Adipocyte (in vitro differentiated cells): Measurements from ENCODE around the gene DDX54.

Experiments
- DNase-seq: peaks from one replicate; pipeline ENCODE4 v3.0.0-alpha.2; 2015; ENCODE audit warnings: low read depth
- H3K27me3 ChIP-seq: replicated peaks from 2 replicates; pipeline ENCODE4 v1.7.0; 2013; ENCODE audit warnings: mild to moderate bottlenecking, low read length, moderate library complexity; ENCODE audit not compliant: control insufficient read depth, insufficient read depth
- H3K36me3 ChIP-seq: 2 replicates; pipeline ENCODE4 v1.7.0; 2013; ENCODE audit warnings: low read length, mild to moderate bottlenecking, moderate library complexity; ENCODE audit not compliant: control insufficient read depth, insufficient read depth, severe bottlenecking
- H3K4me1 ChIP-seq: 2 replicates; pipeline ENCODE4 v1.7.0; 2013; ENCODE audit warnings: mild to moderate bottlenecking, low read length, moderate library complexity; ENCODE audit not compliant: control insufficient read depth, insufficient read depth
- H3K4me3 ChIP-seq: 2 replicates; pipeline ENCODE4 v1.7.0; 2013; ENCODE audit warnings: mild to moderate bottlenecking, low read length, moderate library complexity
- H3K9ac ChIP-seq: 2 replicates; pipeline ENCODE4 v1.7.0; 2013; ENCODE audit warnings: mild to moderate bottlenecking, low read length, moderate library complexity
- H3K9me3 ChIP-seq: 2 replicates; pipeline ENCODE4 v1.7.0; 2013; ENCODE audit warnings: mild to moderate bottlenecking, low read length, moderate library complexity; ENCODE audit not compliant: control insufficient read depth

The DDX54 gene

GRCh38 chr12:113184098-113184899 is 979 bp downstream of the DDX54 start:
- DNase-seq, result no peak
- no peaks in the 10 kb centered on the region for H3K27me3 ChIP-seq
- no peaks in the 10 kb centered on the region for H3K9me3 ChIP-seq
- H3K9ac ChIP-seq, result peak overlapping the region; percentile 99
- peak overlapping the region; percentile 96 for H3K4me3 ChIP-seq
- peaks cover 13% of the 10 kb centered on the region for H3K36me3 ChIP-seq
- H3K4me1 ChIP-seq, result peaks cover 16% of the 10 kb centered on the region

GRCh38 chr12:113183030-113183589 is 2.2 kb downstream of the DDX54 start:
- peaks cover 16% of the 10 kb centered on the region for H3K4me1 ChIP-seq
- no peak overlapping the region for H3K9ac ChIP-seq
- H3K4me3 ChIP-seq, result no peak overlapping the region
- no peaks in the 10 kb centered on the region for H3K9me3 ChIP-seq
- peaks cover 25% of the 10 kb centered on the region for H3K36me3 ChIP-seq
- no peak for DNase-seq
- H3K27me3 ChIP-seq, result no peaks in the 10 kb centered on the region

DNA sequence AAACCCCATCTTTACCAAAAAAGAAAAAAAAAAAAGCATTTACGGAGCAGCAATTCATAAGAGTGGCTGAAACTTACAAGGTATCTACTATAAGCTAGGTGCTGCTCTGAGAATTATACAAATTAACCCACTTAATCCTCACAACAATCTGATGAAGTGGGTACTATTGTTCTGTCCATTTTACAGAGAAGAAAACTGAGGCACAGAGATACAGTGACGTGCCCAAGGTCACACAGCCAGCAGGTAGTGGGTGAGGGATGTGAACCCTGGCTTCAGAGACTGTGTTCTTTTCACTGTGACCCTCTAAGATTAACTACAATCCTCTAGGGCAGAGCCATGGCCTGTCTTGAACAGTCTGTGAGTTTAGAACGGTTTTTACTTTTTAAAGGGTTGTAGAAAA is 3.3 kb downstream of the DDX54 start:
- no peak overlapping the region for H3K9ac ChIP-seq
- H3K27me3 ChIP-seq, result no peaks in the 10 kb centered on the region
- DNase-seq, result no peak
- peaks cover 37% of the 10 kb centered on the region for H3K36me3 ChIP-seq
- peaks cover 6% of the 10 kb centered on the region for H3K9me3 ChIP-seq
- H3K4me1 ChIP-seq, result peaks cover 16% of the 10 kb centered on the region
- H3K4me3 ChIP-seq, result no peak overlapping the region

DNA sequence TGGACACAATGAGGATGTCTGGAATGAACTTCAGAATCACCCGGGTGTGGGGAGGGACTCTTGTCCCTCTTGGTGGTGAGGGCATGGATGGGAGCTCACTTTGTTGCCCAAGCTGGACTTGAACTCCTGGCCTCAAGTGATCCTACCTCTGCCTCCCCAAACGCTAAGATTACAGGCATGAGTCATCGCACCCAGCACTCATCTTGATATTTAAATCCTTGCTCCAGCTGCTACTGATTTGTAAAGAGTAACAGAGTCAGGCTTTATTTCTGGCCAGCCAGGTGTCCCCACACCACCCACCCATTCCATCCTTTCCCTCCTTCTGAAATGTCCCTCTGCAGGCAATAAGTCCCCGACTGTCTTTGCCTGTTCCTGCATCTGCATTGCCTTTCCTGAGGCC is 4.9 kb downstream of the DDX54 start:
- H3K9me3 ChIP-seq, result peaks cover 8% of the 10 kb centered on the region
- H3K4me3 ChIP-seq, result no peak overlapping the region
- peaks cover 48% of the 10 kb centered on the region for H3K36me3 ChIP-seq
- DNase-seq, result no peak
- no peak overlapping the region for H3K9ac ChIP-seq
- H3K4me1 ChIP-seq, result peaks cover 6% of the 10 kb centered on the region
- H3K27me3 ChIP-seq, result no peaks in the 10 kb centered on the region

GRCh38 chr12:113179023-113179422 is 6.3 kb downstream of the DDX54 start:
- Histone ChIP-seq H3K4me3 (no peak overlapping the region), H3K4me1 (peaks cover 5% of the 10 kb centered on the region), H3K9ac (no peak overlapping the region), H3K36me3 (peaks cover 55% of the 10 kb centered on the region), H3K9me3 (peaks cover 8% of the 10 kb centered on the region), H3K27me3 (no peaks in the 10 kb centered on the region)
- no peak for DNase-seq

DNA sequence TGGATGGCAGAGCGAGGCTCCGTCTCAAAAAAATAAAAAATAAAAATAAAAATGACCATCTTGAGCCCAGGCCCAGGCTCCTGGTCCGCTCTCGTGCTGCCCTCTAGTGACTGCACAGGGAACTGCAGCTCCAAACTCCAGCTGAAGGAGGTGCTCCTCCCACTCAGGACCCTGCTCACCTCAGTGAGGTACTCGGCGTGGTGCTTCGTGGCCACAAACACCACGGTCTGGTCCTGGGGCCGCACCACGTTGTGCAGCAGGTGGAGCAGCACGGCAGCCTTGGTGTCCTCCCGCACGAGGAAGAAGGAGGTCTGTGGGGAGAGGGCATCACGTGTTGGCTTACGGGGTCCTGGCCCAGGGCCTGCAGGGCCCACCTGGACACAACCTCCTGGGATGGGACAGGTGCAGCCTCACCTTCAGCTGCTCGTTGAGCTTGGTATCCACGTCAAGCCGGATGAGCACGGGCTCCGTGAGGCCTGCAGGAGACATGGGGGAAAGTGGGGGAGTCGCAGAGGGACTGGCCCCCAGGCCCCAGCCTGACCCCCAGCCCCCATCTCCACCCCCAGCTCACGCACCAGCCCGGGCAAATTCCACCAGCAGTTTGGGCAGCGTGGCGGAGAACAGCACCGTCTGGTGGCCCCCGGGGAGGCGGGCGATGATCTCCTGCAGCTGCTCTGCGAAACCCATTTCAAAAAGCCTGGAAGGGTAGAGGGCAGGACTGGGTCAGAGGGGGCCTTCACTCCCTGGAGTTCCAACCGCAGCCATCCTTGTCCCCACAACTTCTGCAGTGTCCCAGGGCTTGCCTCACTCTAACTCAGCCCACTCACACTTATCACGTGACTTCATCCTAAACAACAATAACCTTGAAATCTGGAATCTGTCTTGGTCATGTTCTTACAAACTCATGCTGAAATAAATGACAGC is 10.6 kb downstream of the DDX54 start:
- DNase-seq, result peak; percentile 89
- Histone ChIP-seq H3K27me3 (no peaks in the 10 kb centered on the region), H3K4me3 (no peak overlapping the region), H3K4me1 (peaks cover 3% of the 10 kb centered on the region), H3K9ac (no peak overlapping the region), H3K9me3 (peaks cover 8% of the 10 kb centered on the region), H3K36me3 (peaks cover 89% of the 10 kb centered on the region)

DNA sequence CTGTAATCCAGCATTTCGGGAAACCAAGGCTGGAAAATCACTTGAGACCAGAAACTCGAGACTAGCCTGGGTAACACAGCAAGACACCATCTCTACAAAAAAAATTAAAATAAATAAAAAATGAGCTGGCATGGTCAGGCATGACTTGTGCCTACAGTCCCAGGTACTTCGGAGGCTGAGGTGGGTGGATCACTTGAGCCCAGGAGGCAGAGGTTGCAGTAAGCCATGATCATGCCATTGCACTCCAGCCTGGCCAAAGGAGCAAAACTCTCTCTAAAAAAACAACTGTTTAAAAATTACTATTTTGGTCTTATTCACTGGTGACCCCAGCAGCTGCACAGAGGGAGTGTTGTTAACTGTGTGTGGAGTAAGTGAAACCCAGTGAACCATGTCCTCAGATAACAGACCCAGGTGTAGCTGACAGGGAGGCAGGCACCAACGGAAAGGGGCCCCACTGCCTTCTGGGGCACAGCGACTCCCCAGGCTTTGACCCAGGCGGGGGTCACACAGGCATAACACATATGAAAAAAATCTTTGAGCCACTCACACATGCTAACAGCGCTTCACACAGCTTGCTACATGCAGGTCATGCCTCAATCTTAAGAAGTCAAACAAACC is 12.1 kb downstream of the DDX54 start:
- DNase-seq, result no peak
- no peak overlapping the region for H3K4me3 ChIP-seq
- H3K27me3 ChIP-seq, result no peaks in the 10 kb centered on the region
- H3K4me1 ChIP-seq, result peaks cover 3% of the 10 kb centered on the region
- H3K9me3 ChIP-seq, result peaks cover 8% of the 10 kb centered on the region
- H3K9ac ChIP-seq, result no peak overlapping the region
- H3K36me3 ChIP-seq, result peaks cover 89% of the 10 kb centered on the region

- H3K36me3 ChIP-seq, result peaks cover 89% of the 10 kb centered on the region
- H3K4me3 ChIP-seq, result no peak overlapping the region
Measured at GRCh38 chr12:113172185-113172584, 13.1 kb downstream of the DDX54 start.

GRCh38 chr12:113171543-113171942 is 13.7 kb downstream of the DDX54 start:
- H3K9me3 ChIP-seq, result no peaks in the 10 kb centered on the region
- no peak overlapping the region for H3K4me3 ChIP-seq
- peaks cover 85% of the 10 kb centered on the region for H3K36me3 ChIP-seq
- H3K4me1 ChIP-seq, result peaks cover 3% of the 10 kb centered on the region
- DNase-seq, result no peak
- H3K27me3 ChIP-seq, result no peaks in the 10 kb centered on the region
- no peak overlapping the region for H3K9ac ChIP-seq

More at GRCh38 chr12:113172185-113172584, 13.1 kb downstream of the DDX54 start:
- no peaks in the 10 kb centered on the region for H3K27me3 ChIP-seq
- no peak overlapping the region for H3K9ac ChIP-seq
- peaks cover 3% of the 10 kb centered on the region for H3K4me1 ChIP-seq
- peaks cover 5% of the 10 kb centered on the region for H3K9me3 ChIP-seq
- no peak for DNase-seq

- Histone ChIP-seq H3K9ac (no peak overlapping the region), H3K9me3 (no peaks in the 10 kb centered on the region), H3K4me3 (no peak overlapping the region), H3K4me1 (peaks cover 3% of the 10 kb centered on the region), H3K27me3 (no peaks in the 10 kb centered on the region), H3K36me3 (peaks cover 85% of the 10 kb centered on the region)
- DNase-seq, result no peak
Measured at GRCh38 chr12:113170926-113171325, 14.4 kb downstream of the DDX54 start.

DNA sequence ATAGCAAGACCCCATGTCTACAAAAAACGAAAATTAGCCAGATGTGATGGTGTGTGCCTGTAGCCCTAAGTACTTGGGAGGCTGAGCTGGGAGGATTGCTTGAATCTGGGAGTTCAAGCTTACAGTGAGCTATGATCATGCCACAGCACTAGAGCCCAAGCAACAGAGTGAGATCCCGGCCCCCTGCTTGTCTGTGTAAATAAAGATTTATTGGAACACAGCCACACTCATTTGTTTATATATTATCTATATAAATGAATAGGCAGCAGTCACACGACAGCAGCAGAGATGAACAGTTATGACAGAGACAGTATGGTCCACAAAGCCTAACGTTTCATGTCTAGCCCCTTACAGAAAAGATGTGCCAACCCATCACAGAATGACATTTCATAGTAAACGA is 14.8 kb downstream of the DDX54 start:
- H3K36me3 ChIP-seq, result peaks cover 89% of the 10 kb centered on the region
- peaks cover 3% of the 10 kb centered on the region for H3K4me1 ChIP-seq
- no peaks in the 10 kb centered on the region for H3K9me3 ChIP-seq
- DNase-seq, result no peak
- H3K27me3 ChIP-seq, result no peaks in the 10 kb centered on the region
- no peak overlapping the region for H3K4me3 ChIP-seq
- H3K9ac ChIP-seq, result no peak overlapping the region
